Chondrocyte (in vitro differentiated cells): ENCODE results near the gene SULT1C2. TPM values are rescaled to one million over a fixed set of nuclear protein-coding genes. Genes with fewer than 3 reads are reported as not detected.
A peak's percentile ranks its signal among the peaks of the same experiment; 100 is the strongest.
"Not testable (repeated sequence)": the region's sequence is repeated elsewhere in the genome, so short reads cannot be mapped to it uniquely, and the experiment has no call there.

Experiments
- DNase-seq: peaks from one replicate; pipeline ENCODE4 v3.0.0; 2021; ENCODE audit warnings: mixed read lengths, low spot score
- H3K27ac Mint-ChIP-seq: one replicate; pipeline ENCODE4 v1.8.0; 2021; ENCODE audit warnings: mild to moderate bottlenecking, moderate library complexity, mixed read lengths; ENCODE audit not compliant: unreplicated experiment
- H3K27me3 Mint-ChIP-seq: 2 replicates; pipeline ENCODE4 v1.8.0; 2021; ENCODE audit warnings: low read depth, mixed read lengths
- H3K36me3 Mint-ChIP-seq: 2 replicates; pipeline ENCODE4 v1.8.0; 2021; ENCODE audit warnings: low read depth, mixed read lengths
- H3K4me1 Mint-ChIP-seq: 2 replicates; pipeline ENCODE4 v1.8.0; 2021; ENCODE audit warnings: low read depth, mild to moderate bottlenecking, mixed read lengths
- H3K4me3 Mint-ChIP-seq: one replicate; pipeline ENCODE4 v1.8.0; 2021; ENCODE audit warnings: mild to moderate bottlenecking, moderate library complexity, mixed read lengths; ENCODE audit not compliant: unreplicated experiment
- H3K9me3 Mint-ChIP-seq: 2 replicates; pipeline ENCODE4 v1.8.0; 2021; ENCODE audit warnings: low read depth, mixed read lengths
- total RNA-seq: library from RNA; stranded (reverse); gene quantifications from 3 replicates; pipeline ENCODE4 v1.2.1, GENCODE V29; 2021
- TF ChIP-seq, protein P1 (sequence below): fragments of 200-600 bp; sonication (generic); IDR thresholded peaks from 2 replicates; pipeline ENCODE4 v1.5.0; 2021; ENCODE audit warnings: antibody characterized with exemption, mild to moderate bottlenecking, moderate library complexity

SULT1C2 gene
- total RNA-seq, 1 donor from 2014 or later: 0.27 TPM

DNA sequence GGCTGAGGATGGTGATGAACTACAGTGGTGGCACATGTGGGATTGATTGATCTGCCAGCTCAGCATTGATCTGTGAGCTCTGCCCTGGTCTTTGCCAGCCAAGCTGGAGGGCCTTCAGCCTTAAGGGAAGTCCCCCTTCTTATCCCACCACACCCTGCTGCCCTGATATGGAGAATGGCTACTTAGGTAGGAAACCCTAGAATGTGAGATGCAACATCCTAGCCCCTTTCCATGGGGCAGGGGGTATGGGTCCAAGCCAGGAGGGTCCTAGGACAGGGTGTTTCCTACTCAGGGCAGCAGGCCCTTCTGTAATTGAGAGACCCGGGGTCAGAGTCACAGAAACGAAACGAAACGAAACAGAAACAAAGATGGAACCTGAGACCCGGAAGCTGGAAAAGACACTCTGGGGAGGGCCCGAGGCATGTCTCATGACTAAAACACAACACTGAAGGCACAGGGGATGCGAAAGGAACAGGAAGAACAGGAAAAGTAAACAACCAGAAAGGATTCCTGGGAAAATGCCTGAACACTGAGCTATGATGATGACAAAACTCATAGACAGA, 16.9 kb upstream of the SULT1C2 start:
- TF ChIP-seq, protein P1, sequence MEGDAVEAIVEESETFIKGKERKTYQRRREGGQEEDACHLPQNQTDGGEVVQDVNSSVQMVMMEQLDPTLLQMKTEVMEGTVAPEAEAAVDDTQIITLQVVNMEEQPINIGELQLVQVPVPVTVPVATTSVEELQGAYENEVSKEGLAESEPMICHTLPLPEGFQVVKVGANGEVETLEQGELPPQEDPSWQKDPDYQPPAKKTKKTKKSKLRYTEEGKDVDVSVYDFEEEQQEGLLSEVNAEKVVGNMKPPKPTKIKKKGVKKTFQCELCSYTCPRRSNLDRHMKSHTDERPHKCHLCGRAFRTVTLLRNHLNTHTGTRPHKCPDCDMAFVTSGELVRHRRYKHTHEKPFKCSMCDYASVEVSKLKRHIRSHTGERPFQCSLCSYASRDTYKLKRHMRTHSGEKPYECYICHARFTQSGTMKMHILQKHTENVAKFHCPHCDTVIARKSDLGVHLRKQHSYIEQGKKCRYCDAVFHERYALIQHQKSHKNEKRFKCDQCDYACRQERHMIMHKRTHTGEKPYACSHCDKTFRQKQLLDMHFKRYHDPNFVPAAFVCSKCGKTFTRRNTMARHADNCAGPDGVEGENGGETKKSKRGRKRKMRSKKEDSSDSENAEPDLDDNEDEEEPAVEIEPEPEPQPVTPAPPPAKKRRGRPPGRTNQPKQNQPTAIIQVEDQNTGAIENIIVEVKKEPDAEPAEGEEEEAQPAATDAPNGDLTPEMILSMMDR: no peak
- Mint-ChIP-seq H3K27me3 (no peaks in the 10 kb centered on the region), H3K4me1 (peaks cover 31% of the 10 kb centered on the region), H3K36me3 (no peaks in the 10 kb centered on the region), H3K4me3 (peak overlapping the region; percentile 62), H3K9me3 (no peaks in the 10 kb centered on the region), H3K27ac (peak overlapping the region; percentile 90)
- no peak for DNase-seq

DNA sequence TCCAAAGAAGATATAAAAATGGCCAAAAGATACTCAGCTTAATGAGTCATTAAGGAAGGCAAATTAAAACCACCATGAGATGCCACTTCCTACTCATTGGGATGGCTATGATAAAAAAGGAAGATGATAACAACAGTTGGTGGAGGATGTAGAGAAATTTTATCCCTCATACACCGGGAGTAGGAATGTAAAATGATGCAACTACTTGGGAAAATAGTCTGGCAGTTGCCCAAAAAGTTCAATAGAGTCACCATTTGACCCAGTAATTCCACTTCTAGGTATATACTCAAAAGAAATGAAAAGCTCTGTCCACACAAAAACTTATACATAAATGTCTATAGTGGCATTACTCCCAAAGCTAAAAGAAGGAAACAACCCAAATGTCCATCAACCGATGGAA, 10.1 kb upstream of the SULT1C2 start:
- DNase-seq: no peak
- Mint-ChIP-seq H3K27ac (no peak overlapping the region), H3K36me3 (peaks cover 3% of the 10 kb centered on the region), H3K4me1 (peaks cover 5% of the 10 kb centered on the region), H3K9me3 (no peaks in the 10 kb centered on the region), H3K27me3 (peaks cover 4% of the 10 kb centered on the region), H3K4me3 (no peak overlapping the region)
- TF ChIP-seq, protein P1: no peak

DNA sequence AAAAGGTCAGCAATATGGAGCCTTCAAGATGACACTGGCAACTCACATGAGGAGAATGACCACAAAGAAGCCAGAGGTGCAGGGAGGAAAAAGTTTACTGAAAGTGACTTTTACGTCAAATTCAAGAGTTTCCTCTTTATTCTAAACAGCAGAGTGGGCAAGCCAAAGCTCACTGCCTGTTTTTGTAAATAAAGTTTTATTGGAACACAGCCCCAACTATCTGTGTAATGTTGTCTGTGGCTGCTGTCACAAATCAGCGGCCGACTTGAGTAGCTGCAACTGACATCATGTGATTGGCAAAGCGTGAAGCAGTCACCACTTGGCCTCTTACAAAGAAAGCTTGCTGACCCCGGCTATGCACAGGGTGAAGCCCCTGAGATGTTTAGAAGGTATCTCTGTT, 9.2 kb upstream of the SULT1C2 start:
- no peak for DNase-seq
- peaks cover 4% of the 10 kb centered on the region for H3K27me3 Mint-ChIP-seq
- H3K4me3 Mint-ChIP-seq: no peak overlapping the region
- no peak overlapping the region for H3K27ac Mint-ChIP-seq
- H3K36me3 Mint-ChIP-seq: peaks cover 3% of the 10 kb centered on the region
- no peaks in the 10 kb centered on the region for H3K9me3 Mint-ChIP-seq
- TF ChIP-seq, protein P1: no peak
- H3K4me1 Mint-ChIP-seq: peaks cover 5% of the 10 kb centered on the region

DNA sequence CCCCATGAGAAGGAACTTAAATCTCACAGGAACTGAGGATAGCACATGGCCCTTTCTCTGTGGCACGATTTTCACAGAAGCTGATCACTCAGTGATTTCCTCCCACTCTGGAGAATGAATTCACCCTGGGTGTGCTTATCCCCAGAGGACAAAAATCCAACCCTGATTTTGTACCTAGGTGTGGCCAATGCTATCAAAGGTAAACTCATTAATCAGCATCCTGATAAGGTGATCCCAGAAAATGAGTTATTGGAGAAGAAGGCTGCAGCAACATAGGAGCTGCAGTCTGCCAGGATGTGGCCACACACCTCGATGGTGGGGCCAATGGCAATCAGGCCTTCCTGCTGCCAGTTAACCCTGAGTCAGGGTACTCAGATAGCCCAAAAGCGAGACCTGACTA, 8.2 kb upstream of the SULT1C2 start:
- peaks cover 5% of the 10 kb centered on the region for H3K4me1 Mint-ChIP-seq
- no peaks in the 10 kb centered on the region for H3K9me3 Mint-ChIP-seq
- no peak overlapping the region for H3K4me3 Mint-ChIP-seq
- peaks cover 4% of the 10 kb centered on the region for H3K27me3 Mint-ChIP-seq
- H3K36me3 Mint-ChIP-seq: peaks cover 3% of the 10 kb centered on the region
- TF ChIP-seq, protein P1: no peak
- H3K27ac Mint-ChIP-seq: no peak overlapping the region
- DNase-seq: no peak

DNA sequence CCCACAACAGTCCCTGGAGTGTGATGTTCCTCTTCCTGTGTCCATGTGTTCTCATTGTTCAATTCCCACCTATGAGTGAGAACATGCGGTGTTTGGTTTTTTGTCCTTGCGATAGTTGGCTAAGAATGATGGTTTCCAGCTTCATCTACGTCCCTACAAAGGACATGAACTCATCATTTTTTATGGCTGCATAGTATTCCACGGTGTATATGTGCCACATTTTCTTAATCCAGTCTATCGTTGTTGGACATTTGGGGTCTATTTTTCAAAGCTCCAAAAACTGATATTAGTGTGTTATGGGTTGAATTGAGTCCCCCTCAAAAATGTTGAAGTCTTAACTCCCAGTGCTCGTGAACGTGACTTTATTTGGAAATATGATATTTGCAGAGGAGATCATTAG, 4.1 kb upstream of the SULT1C2 start:
- DNase-seq, H3K9me3 Mint-ChIP-seq, H3K4me3 Mint-ChIP-seq, H3K36me3 Mint-ChIP-seq, H3K27me3 Mint-ChIP-seq, H3K27ac Mint-ChIP-seq: not testable (repeated sequence)
- peaks cover 15% of the 10 kb centered on the region for H3K4me1 Mint-ChIP-seq

DNA sequence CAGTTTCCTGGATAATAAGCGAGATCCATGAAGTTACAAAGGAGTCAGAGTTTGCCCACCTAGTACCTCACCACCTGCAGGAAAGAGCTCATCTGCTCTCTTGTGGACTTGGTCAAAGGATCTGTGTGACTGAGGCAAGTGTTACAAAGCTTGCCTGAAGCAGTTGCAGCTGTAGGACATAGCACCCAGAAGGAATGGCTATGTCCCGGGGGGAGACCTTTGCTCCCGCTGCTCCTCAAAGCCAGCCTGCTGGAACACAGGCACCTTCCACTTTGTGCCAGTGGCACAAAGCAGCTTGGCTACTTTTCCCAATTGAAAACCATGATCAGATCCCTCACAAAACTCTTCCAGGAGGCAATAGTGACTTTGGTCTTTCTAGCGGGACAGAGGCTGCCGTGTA, 3.1 kb upstream of the SULT1C2 start:
- peaks cover 15% of the 10 kb centered on the region for H3K4me1 Mint-ChIP-seq
- DNase-seq: no peak
- no peak overlapping the region for H3K4me3 Mint-ChIP-seq
- H3K9me3 Mint-ChIP-seq: no peaks in the 10 kb centered on the region
- H3K27me3 Mint-ChIP-seq: no peaks in the 10 kb centered on the region
- no peak overlapping the region for H3K27ac Mint-ChIP-seq
- TF ChIP-seq, protein P1: no peak
- H3K36me3 Mint-ChIP-seq: no peaks in the 10 kb centered on the region
